DOHH2 (cell line): ENCODE measurements around the gene BRSK2.

Source experiments
- H3F3A ChIP-seq: fragments of 200-600 bp; sonication (generic), shearing (Covaris generic); 2 replicates; pipeline ENCODE4 v1.6.0; 2016; ENCODE audit warnings: antibody characterized with exemption, mild to moderate bottlenecking; ENCODE audit not compliant: control insufficient read depth, insufficient read depth
- H3K27ac ChIP-seq: fragments of 200-600 bp; sonication (generic); 2 replicates; pipeline ENCODE4 v1.5.1; 2014; ENCODE audit warnings: low read depth, mild to moderate bottlenecking, low read length, moderate library complexity
- H3K27me3 ChIP-seq: fragments of 200-600 bp; sonication (generic); 2 replicates; pipeline ENCODE4 v1.6.1; 2014; ENCODE audit warnings: mild to moderate bottlenecking, low read length, mixed read lengths; ENCODE audit not compliant: control insufficient read depth
- H3K36me3 ChIP-seq: fragments of 200-600 bp; sonication (generic); 2 replicates; pipeline ENCODE4 v1.6.1; 2014; ENCODE audit warnings: mild to moderate bottlenecking, low read length, moderate library complexity, mixed read lengths; ENCODE audit not compliant: control insufficient read depth
- H3K4me1 ChIP-seq: fragments of 200-600 bp; sonication (generic); 2 replicates; pipeline ENCODE4 v1.6.1; 2014; ENCODE audit warnings: mild to moderate bottlenecking, low read length, mixed read lengths; ENCODE audit not compliant: control insufficient read depth
- H3K4me2 ChIP-seq: fragments of 200-600 bp; sonication (generic); 2 replicates; pipeline ENCODE4 v1.6.0; 2014; ENCODE audit warnings: mild to moderate bottlenecking, low read length, moderate library complexity
- H3K4me3 ChIP-seq: fragments of 200-600 bp; sonication (generic); 2 replicates; pipeline ENCODE4 v1.5.1; 2014; ENCODE audit warnings: mild to moderate bottlenecking, low read length, mixed read lengths
- H3K79me2 ChIP-seq: fragments of 200-600 bp; sonication (generic); 2 replicates; pipeline ENCODE4 v1.6.1; 2014; ENCODE audit warnings: mild to moderate bottlenecking, low read length, mixed read lengths; ENCODE audit not compliant: control insufficient read depth
- H3K9me2 ChIP-seq: fragments of 200-600 bp; sonication (generic); replicated peaks from 2 replicates; pipeline ENCODE4 v1.6.1; 2014; ENCODE audit warnings: mild to moderate bottlenecking, low read length, mixed read lengths; ENCODE audit not compliant: control insufficient read depth
- H3K9me3 ChIP-seq: fragments of 200-600 bp; sonication (generic); 2 replicates; pipeline ENCODE4 v1.6.1; 2014; ENCODE audit warnings: antibody characterized with exemption, low read length, mixed read lengths; ENCODE audit not compliant: control insufficient read depth, insufficient read depth
- H4K20me1 ChIP-seq: fragments of 200-600 bp; sonication (generic); 2 replicates; pipeline ENCODE4 v1.6.0; 2014; ENCODE audit warnings: low read depth, mild to moderate bottlenecking, antibody characterized with exemption, low read length, moderate library complexity; ENCODE audit not compliant: control insufficient read depth, insufficient read depth
- CTCF ChIP-seq: fragments of 200-600 bp; sonication (generic); IDR thresholded peaks from one replicate; pipeline ENCODE4 v1.5.1; 2014; ENCODE audit warnings: antibody characterized with exemption, mild to moderate bottlenecking, low read depth, low read length; ENCODE audit not compliant: poor library complexity, severe bottlenecking
- EZH2phosphoT487 ChIP-seq: fragments of 200-600 bp; sonication (generic); IDR thresholded peaks from 2 replicates; pipeline ENCODE4 v1.6.1; 2017; ENCODE audit warnings: borderline replicate concordance, mild to moderate bottlenecking, antibody characterized with exemption, low read length, moderate library complexity, mixed read lengths

The BRSK2 gene

GRCh38 chr11:1460396-1460985 is 70.8 kb downstream of the BRSK2 start:
- no peak for TF ChIP-seq CTCF
- TF ChIP-seq EZH2phosphoT487: no peak
- Histone ChIP-seq H3K27me3 (no peaks in the 10 kb centered on the region), H4K20me1 (no peaks in the 10 kb centered on the region; the same call in 1 of the 2 replicates), H3K79me2 (no peaks in the 10 kb centered on the region), H3K4me3 (no peak overlapping the region), H3K9me2 (no peaks in the 10 kb centered on the region), H3K36me3 (no peaks in the 10 kb centered on the region), H3K9me3 (no peaks in the 10 kb centered on the region), H3K4me2 (no peak overlapping the region), H3K4me1 (no peaks in the 10 kb centered on the region), H3F3A (no peaks in the 10 kb centered on the region), H3K27ac (no peak overlapping the region)

GRCh38 chr11:1460986-1461825 is 71.5 kb downstream of the BRSK2 start:
- Histone ChIP-seq H3K4me1 (no peaks in the 10 kb centered on the region), H3K36me3 (no peaks in the 10 kb centered on the region), H3K9me3 (no peaks in the 10 kb centered on the region), H3K9me2 (no peaks in the 10 kb centered on the region), H3K27me3 (no peaks in the 10 kb centered on the region), H3K79me2 (no peaks in the 10 kb centered on the region), H3F3A (no peaks in the 10 kb centered on the region), H3K4me2 (no peak overlapping the region), H3K4me3 (no peak overlapping the region), H3K27ac (no peak overlapping the region), H4K20me1 (no peaks in the 10 kb centered on the region; the same call in 1 of the 2 replicates)
- TF ChIP-seq CTCF (no peak), EZH2phosphoT487 (no peak)

DNA sequence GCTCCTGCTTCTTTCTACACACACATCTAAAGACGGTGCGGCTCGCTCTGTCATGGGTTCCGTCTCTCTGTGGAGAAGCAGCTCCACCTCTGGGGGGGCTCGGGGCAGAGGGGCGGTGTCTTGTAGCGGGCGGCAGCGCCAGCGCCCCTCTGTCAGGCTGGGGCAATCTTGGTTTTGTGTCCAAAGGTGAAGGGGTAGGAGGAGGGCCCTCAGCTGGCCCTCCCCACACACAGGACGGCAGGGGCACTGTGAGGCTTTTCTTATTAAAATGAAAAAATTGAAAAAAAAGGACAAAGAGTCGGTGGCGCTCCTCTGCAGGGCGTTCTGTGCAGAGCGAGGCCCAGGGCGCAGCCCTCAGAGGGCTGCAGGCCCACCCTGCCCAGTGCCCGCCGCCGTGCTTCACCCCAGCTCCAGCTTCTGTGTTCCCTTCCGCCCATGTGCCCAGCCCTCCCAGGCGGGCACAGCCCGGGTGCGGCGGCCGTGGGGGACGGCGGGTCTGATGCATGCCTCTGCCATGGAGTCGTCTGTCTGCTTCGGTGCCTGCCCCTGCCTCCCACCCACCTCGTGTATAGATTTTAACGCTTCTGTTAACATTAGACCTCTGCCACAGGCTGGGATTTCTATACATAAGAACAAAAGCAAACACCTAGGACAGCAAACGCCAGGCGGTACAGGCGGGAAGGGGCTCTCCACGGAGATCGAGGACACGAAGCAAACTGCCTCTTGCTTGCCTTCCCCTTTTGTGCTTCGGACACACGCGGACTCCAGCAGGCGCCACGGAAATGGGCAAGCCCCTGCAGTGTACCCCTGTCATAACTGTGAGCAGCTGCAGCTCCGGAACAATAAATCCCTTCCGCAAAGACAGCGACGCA is 72.3 kb downstream of the BRSK2 start:
- Histone ChIP-seq H3K36me3 (no peaks in the 10 kb centered on the region), H3F3A (no peaks in the 10 kb centered on the region), H3K4me3 (no peak overlapping the region), H3K9me3 (no peaks in the 10 kb centered on the region), H3K27ac (no peak overlapping the region), H3K9me2 (no peaks in the 10 kb centered on the region), H3K4me2 (no peak overlapping the region), H4K20me1 (no peaks in the 10 kb centered on the region; the same call in 1 of the 2 replicates), H3K79me2 (no peaks in the 10 kb centered on the region), H3K4me1 (no peaks in the 10 kb centered on the region), H3K27me3 (no peaks in the 10 kb centered on the region)
- TF ChIP-seq EZH2phosphoT487 (no peak), CTCF (no peak)
